ENCODE data around the gene ELK3.

Gene ELK3

DNA sequence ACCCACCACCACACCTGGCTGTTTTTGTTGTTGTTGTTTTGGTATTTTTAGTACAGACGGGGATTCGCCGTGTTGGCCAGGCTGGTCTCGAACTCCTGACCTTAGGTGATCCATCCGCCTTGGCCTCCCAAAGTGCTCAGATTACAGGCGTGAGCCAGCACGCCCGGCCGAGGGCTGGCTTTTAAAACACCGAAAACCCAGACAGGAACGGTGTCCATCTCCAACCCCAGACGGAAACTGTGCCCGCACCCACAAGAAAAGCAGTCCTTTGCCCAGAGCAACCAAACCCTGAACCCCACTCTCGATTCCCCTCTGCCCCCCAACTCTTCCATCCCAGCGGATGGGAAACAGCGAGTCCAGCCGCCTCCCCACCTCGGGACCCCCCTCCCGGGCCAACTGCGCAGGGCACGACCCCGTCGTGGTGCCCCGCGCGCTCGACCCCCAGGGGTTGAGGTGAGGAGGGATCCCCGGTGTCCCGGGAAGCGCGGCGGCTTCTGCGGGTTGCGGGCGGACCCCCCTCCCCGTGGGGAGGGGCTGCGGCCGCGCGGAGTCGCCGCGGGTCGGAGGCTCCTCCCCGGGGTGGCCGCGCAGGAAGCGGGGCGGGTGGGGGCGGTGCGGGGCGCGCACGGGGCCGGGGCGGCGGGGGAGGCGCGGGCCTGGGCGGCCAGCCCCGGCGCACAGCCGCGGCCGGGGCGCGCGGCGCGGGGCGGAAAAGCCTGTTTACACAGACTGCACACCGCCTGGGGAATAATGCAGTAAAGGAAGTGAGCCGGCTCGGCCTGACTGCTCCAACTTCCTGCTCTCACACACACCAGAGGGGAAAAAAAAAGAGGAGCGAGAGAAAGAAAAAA, at the start of gene ELK3:
TSS of gene ELK3 (plus strand) at position 651 of the 851 bp plus-strand sequence.
- DNase-seq = peak; percentile 65

GRCh38 chr12:96146747-96147146, 47.4 kb upstream of the ELK3 start:
- DNase-seq = no peak

DNA sequence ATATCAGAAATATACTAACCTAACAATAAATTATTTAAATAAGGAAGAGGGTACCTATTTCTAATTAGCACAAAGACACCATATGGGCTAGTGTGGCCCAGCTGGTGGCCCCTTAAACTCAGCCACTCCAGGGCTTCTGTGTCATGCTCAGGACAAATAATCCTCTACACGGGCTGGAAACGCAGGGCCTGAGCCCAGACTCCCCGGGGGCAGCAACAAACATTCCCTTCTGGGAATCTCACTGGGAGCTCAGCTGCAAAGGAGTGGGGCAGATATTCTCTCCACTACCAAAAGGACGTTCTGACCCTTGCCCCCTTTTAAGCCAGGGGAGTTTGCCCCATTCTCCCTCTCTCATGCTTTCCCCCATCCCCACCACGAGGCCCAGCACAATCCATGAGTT, 43.7 kb upstream of the ELK3 start:
- DNase-seq = no peak

DNA sequence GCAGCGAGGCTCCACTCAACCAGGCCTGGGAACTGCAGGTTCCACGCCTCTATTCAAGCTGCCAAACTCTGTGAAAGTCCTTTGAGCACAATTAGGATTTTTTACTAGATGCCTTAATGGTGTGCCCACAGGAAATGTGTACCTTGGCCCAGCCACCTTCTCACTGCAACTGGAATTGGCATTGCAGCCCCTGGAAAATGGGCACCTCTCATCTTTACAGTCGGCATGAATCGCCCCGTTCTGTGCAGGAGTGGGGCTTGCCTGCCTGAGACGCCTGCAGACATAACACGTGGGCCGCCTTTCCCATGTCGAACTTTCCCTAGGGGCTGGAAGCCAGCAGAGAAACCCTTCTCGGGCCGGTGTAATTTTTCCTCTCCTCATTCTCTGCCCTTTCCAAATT, 42.0 kb upstream of the ELK3 start:
- DNase-seq = no peak

GRCh38 chr12:96153131-96153725, 40.9 kb upstream of the ELK3 start:
- DNase-seq = no peak

DNA sequence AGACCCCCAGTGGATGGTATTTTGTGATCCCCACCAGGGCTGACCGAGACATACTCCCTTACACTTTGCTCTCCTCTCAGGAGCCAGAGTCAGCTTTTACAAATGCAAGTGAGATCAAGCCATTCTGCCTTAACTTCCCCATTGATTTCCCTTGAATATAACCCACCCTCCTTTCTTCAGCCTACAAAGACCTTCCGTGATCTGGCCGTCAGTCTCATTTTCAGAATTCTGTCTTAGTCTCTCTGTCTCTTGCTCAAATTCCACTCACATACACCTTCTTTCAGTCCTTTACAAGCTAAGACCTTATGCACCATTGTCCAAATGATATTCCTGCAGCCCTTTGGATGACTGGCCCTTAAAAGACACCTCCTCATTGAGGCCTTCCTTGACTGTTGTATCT, 39.0 kb upstream of the ELK3 start:
- no peak for DNase-seq

- DNase-seq = no peak
Observed at GRCh38 chr12:96155781-96156180, 38.4 kb upstream of the ELK3 start.

GRCh38 chr12:96156211-96156610, 38.0 kb upstream of the ELK3 start:
- no peak for DNase-seq

- DNase-seq = no peak
Observed at GRCh38 chr12:96157427-96157826, 36.7 kb upstream of the ELK3 start.

GRCh38 chr12:96164951-96165811, 29.0 kb upstream of the ELK3 start:
- no peak for DNase-seq

- DNase-seq = no peak
Observed at GRCh38 chr12:96166765-96167164, 27.4 kb upstream of the ELK3 start.

DNA sequence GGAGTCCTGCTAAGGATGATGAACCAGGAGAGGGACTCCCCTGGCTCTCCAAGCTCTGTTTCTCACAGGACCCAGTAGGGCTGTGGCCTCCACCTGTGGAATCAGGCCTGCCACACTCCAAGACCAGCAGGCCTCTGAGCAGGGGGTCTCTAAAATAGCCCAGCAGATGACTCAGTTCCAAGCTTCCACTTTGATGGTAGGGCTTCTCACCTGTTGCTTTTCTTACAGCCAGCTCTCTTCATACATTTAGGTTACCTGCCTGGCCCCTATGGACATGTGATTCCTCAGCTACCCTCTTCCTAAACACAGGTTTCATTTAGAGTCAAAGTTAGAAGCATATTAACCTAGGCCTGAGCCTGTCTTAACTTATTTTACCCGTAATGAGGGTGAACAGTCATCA, 26.7 kb upstream of the ELK3 start:
- no peak for DNase-seq

DNA sequence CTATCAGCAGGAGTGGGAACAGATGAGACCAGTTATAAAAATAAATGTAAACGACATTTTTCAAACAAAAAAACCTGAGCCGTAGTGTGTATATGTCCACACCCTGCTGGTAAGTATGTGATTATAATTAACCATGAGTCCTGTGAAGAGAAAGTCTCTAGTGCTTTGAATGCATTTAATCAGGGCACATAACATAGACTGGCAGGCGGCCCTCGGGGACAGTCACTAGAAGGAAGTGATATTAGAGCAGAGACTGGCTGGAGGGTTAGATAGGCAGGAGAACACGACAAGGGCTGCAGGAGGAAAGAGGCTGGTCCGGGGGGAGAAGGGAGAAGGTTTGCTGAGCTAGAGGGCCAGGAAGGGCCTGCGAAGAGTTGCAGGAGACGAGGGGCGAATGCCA, 23.8 kb upstream of the ELK3 start:
- no peak for DNase-seq

DNA sequence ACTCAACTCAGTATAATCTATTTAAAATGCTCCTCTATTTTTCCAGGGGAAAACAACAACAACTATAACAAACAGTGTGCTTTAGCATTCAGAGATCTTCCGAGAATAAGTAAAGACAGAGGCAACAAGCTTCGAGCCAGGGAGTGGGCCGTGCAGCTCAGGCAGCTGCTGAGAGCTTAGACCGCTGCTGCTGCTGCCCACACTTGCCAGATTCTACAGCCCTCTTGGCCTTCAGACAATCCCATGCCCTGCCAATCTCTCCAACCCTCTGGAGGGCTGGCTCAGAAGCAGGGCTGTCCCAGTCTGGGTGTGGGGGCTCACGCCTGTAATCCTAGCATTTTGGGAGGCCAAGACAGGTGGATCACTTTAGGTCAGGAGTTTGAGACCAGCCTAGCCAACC, 23.4 kb upstream of the ELK3 start:
- no peak for DNase-seq

GRCh38 chr12:96171905-96172304, 22.3 kb upstream of the ELK3 start:
- DNase-seq = no peak

GRCh38 chr12:96172981-96173380, 21.2 kb upstream of the ELK3 start:
- no peak for DNase-seq

GRCh38 chr12:96176575-96176974, 17.6 kb upstream of the ELK3 start:
- DNase-seq = no peak

DNA sequence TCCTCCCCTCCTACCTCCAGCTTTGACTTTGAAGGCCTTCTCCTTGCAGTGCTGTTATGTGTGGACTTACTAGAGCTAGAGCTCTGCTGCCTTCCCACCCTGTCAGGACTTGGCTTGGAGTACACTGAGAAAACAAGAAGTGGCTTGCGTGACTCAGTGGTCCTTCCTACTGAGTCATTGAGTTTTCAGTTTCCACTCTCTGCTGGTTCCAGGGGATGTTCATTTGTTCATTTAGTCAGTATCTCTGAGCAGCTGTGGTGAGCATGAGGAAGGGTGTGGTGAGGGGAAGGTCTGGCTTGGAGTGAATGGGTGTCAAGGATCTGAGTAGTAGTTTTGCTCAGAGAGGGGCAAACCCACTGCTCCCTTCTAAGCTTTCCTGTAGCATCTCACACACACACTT, 17.2 kb upstream of the ELK3 start:
- DNase-seq = peak; percentile 76

GRCh38 chr12:96183734-96184370, 10.3 kb upstream of the ELK3 start:
- DNase-seq = no peak

- DNase-seq = no peak
Observed at GRCh38 chr12:96185914-96186313, 8.3 kb upstream of the ELK3 start.

DNA sequence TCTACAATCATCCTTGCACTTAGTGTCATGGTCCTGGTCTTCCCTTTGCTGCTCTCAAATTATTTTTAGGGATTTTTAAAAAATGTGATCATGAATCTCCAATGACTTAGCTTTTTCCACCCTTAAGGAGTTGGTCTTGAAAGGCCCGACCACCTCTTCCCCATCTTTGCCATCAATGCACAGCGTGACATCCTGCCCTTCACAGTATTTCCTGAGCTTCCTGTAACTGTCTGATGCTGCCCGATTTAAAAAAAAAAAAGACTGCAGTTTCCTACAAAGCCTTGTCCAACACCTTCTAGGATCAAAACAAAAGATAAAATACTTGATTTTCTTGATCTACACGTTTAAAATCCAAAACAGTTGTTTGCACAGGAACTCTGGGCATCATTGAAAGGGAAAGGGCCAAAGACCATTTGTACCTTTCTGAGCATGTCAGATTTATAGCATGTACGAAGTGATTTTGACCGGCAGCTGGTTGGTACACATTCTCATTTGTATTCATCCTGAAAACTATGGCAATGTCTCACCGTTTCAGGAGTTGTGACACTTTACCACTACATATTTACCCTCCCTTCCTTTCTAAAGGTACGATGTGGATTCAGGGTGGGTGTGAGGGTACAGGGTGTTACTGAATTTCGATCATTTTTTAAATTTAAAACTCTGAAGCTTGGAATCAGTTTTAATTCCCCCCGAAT, 7.4 kb upstream of the ELK3 start:
- DNase-seq = no peak

- no peak for DNase-seq
Observed at GRCh38 chr12:96187956-96188355, 6.2 kb upstream of the ELK3 start.

DNA sequence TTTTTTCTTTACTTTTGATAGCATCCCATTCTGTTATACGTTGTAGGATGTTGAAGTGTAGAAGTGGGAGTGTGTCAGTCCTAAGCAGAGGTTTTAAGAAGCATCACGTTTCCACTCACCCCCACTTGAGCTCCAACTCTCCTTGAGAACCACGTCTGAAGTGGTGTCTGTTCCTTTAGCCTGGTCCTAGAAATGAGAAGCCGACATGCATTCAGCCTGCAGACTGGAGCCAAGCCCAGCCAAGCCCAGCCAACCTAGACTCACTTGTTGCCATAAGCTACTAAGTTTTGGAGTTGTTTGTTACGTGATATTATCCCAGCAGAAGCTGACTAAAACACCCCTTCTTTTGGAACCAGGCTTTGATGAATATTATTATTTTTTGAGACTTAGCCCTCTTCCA, 4.4 kb upstream of the ELK3 start:
- peak; percentile 10 for DNase-seq

All from stimulated activated CD8-positive, alpha-beta memory T cell treated with anti-CD3 and anti-CD28 coated beads, Interleukin-4, amount 100 ng/mL, for 48 hours (primary cell).